ENCODE data around the gene RFESD. TPM values are rescaled to one million over a fixed set of nuclear protein-coding genes. Genes with fewer than 3 reads are reported as not detected.

Gene RFESD
- total RNA-seq, 4 donors from 2014 or later, result 2.4 to 9.8 (median 6.2) TPM

DNA sequence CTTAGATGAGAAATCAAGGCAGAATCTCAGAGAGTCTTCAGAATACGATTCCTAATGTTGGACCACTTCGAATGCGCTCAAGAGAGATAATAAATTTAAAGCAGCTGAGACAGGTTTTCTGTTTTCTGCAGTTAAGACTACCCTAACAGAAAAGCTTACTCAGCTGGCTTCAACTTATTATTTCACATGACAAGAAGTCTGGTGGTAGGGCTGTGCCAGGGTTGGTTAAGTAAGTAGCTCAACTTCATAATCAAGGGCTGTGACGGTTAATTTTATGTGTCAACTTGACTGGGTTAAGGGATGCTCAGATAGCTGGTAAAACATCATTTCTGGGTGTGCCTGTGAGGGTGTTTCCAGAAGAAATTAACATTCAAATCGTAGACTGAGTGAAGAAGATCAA lies 22.9 kb upstream of the RFESD start:
- intact Hi-C loops (cut with DNase I; ENCODE audit: low total_unique reads), result no loop called here
- no peak overlapping the region for H3K4me3 ChIP-seq (ENCODE audit: low read depth, poor library complexity, severe bottlenecking)
- DNase-seq (ENCODE audit: low spot score in 2 of 2), result no peak
- TF ChIP-seq, protein P1, sequence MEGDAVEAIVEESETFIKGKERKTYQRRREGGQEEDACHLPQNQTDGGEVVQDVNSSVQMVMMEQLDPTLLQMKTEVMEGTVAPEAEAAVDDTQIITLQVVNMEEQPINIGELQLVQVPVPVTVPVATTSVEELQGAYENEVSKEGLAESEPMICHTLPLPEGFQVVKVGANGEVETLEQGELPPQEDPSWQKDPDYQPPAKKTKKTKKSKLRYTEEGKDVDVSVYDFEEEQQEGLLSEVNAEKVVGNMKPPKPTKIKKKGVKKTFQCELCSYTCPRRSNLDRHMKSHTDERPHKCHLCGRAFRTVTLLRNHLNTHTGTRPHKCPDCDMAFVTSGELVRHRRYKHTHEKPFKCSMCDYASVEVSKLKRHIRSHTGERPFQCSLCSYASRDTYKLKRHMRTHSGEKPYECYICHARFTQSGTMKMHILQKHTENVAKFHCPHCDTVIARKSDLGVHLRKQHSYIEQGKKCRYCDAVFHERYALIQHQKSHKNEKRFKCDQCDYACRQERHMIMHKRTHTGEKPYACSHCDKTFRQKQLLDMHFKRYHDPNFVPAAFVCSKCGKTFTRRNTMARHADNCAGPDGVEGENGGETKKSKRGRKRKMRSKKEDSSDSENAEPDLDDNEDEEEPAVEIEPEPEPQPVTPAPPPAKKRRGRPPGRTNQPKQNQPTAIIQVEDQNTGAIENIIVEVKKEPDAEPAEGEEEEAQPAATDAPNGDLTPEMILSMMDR (IDR thresholded peaks at IDR 0.05), result no peak
- no peak for TF ChIP-seq POLR2A (IDR thresholded peaks at IDR 0.05)
- 94 to 96% methylated on average over 5 of the region's 5 CpGs for WGBS, 2 donors

DNA sequence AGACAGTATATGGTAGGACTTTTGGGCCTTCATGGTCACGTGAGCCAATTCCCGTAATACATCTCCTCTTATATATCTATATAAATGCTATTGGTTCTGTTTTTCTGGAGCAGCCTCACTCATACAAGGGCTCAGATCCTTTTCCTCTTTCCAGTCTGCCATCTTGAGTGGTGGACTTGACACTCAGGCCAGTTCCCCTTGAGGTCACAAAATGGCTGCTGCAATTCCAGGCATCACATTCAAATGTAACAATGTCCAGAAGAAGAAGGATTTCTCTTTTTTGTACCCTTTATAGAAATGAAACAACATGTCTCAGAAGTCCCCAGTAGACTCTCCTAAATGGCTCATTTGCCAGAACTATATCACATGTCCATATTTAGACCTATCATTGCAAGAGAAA lies 22.2 kb upstream of the RFESD start:
- TF ChIP-seq, protein P1 (IDR thresholded peaks at IDR 0.05), result no peak
- no peak for DNase-seq (ENCODE audit: low spot score in 2 of 2)
- intact Hi-C loops (cut with DNase I; ENCODE audit: low total_unique reads), result no loop called here
- 94 to 98% methylated on average over 2 of the region's 2 CpGs for WGBS, 2 donors
- H3K4me3 ChIP-seq (ENCODE audit: low read depth, poor library complexity, severe bottlenecking), result no peak overlapping the region

DNA sequence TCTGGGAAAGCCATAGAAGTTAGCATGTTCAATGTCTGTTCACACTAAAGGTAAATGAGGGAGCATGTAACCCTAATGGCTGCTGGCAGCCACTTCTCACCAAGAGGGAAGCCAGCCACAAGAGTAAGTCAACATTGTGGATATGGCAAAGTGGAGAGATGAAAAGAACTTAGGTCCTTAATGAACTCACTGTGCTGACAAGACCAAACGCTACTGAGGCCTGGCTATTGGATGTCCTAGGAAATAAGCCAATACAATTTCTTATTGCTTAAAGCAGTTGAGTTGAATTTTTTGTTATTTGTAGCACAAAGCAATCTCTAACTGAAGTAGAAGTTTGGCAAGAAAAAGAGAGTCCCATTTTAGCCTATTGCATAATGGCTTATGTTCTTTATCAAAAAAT lies 19.9 kb upstream of the RFESD start:
- DNase-seq (ENCODE audit: low spot score in 2 of 2), result no peak
- intact Hi-C loops (cut with DNase I; ENCODE audit: low total_unique reads), result no loop called here
- 61 to 63% methylated on average over 1 of the region's 1 CpG for WGBS, 2 donors
- no peak overlapping the region for H3K4me3 ChIP-seq (ENCODE audit: low read depth, poor library complexity, severe bottlenecking)
- TF ChIP-seq POLR2A (IDR thresholded peaks at IDR 0.05), result no peak
- TF ChIP-seq, protein P1 (IDR thresholded peaks at IDR 0.05), result no peak

DNA sequence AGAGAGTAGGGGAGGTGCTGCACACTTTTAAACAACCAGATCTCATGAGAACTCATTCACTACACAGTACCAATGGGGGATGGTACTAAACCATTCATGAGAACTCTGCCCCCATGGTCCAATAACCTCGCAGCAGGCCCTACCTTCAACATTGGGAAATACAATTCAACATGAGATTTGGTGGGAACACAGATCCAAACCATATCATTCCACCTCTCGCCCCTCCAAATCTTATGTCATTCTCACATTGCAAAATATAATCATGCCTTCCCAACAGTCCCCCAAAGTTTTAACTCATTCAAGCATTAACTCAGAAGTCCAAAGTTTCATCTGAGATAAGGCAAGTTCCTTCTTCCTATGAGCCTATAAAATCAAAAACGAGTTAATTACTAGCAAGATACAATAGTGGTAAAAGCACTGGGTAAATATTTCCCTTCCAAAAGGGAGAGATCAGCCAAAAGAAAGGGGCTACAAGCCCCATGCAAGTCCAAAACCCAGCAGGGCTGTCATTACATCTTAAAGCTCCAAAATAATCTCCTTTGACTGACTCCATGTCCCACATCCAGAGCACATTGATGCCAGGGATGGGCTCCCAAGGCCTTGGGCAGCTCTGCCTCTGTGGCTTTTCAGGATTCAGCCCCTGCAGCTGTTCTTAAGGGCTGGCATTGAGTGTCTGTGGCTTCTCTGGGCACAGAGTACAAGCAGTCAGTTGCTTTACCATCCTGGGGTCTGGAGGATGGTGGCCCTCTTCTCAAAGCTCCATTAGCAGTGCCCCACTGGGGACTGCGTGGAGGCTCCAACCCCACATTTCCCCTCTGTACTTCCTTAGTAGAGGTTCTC lies 18.4 kb upstream of the RFESD start:
- H3K4me3 ChIP-seq (ENCODE audit: low read depth, poor library complexity, severe bottlenecking), result no peak overlapping the region
- no peak for TF ChIP-seq POLR2A (IDR thresholded peaks at IDR 0.05)
- TF ChIP-seq, protein P1 (IDR thresholded peaks at IDR 0.05), result no peak
- no peak for DNase-seq (ENCODE audit: low spot score in 2 of 2)
- 82 to 92% methylated on average over 4 of the region's 4 CpGs for WGBS, 2 donors
- intact Hi-C loops (cut with DNase I; ENCODE audit: low total_unique reads), result no loop called here

DNA sequence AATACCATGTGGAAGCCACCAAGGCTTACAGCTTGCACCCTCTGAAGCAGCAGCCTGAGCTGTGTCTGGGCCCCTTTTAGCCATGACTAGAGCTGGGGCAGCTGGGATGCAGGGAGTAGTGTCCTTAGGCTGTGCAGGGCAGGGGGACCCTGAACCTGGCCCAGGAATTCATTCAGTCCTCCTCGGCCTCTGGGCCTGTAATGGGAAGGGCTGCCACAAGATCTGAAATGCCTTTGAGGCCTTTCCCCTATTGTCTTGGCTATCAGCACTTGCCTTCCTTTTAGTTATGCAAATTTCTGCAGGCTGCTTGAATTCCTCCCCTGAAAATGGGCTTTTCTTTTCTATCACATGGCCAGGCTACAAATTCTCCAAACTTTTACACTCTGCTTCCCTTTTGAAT lies 17.6 kb upstream of the RFESD start:
- TF ChIP-seq, protein P1 (IDR thresholded peaks at IDR 0.05), result no peak
- no peak for TF ChIP-seq POLR2A (IDR thresholded peaks at IDR 0.05)
- intact Hi-C loops (cut with DNase I; ENCODE audit: low total_unique reads), result no loop called here
- no peak overlapping the region for H3K4me3 ChIP-seq (ENCODE audit: low read depth, poor library complexity, severe bottlenecking)
- no peak for DNase-seq (ENCODE audit: low spot score in 2 of 2)
- 70 to 85% methylated on average over 1 of the region's 1 CpG for WGBS, 2 donors

Measured in lower leg skin (tissue), 4 donors.